Parathyroid adenoma (tissue), 2 donors: ENCODE results near the gene SLC24A3.

Experiments
- H2AFZ ChIP-seq: fragments of 300-600 bp; sonication (generic); one replicate; pipeline ENCODE4 v1.7.0; 2017; ENCODE audit warnings: antibody characterized with exemption, mild to moderate bottlenecking
- H3K27ac ChIP-seq: fragments of 300-600 bp; sonication (generic); one replicate; pipeline ENCODE4 v1.7.0; 2017
- H3K27me3 ChIP-seq: fragments of 300-600 bp; sonication (generic); one replicate; pipeline ENCODE4 v1.7.0; 2017; ENCODE audit warnings: low read length; ENCODE audit not compliant: control insufficient read depth, insufficient read depth
- H3K36me3 ChIP-seq: fragments of 300-600 bp; sonication (generic); one replicate; pipeline ENCODE4 v1.7.0; 2017; ENCODE audit warnings: low read length; ENCODE audit not compliant: control insufficient read depth, insufficient read depth
- H3K4me1 ChIP-seq: fragments of 300-600 bp; sonication (generic); one replicate; pipeline ENCODE4 v1.7.0; 2017; ENCODE audit warnings: control low read depth
- H3K4me2 ChIP-seq: fragments of 300-600 bp; sonication (generic); one replicate; pipeline ENCODE4 v1.7.0; 2017; ENCODE audit warnings: low read length
- H3K4me3 ChIP-seq: fragments of 300-600 bp; sonication (generic); one replicate; pipeline ENCODE4 v1.7.0; 2017; ENCODE audit warnings: low read depth, low read length
- H3K79me2 ChIP-seq: fragments of 300-600 bp; sonication (generic); one replicate; pipeline ENCODE4 v1.7.0; 2017; ENCODE audit warnings: control low read depth
- H3K9ac ChIP-seq: fragments of 300-600 bp; sonication (generic); one replicate; pipeline ENCODE4 v1.7.0; 2017; ENCODE audit warnings: mild to moderate bottlenecking
- H3K9me3 ChIP-seq: fragments of 300-600 bp; sonication (generic); one replicate; pipeline ENCODE4 v1.7.0; 2017; ENCODE audit warnings: low read length; ENCODE audit not compliant: control insufficient read depth
- TF ChIP-seq, protein P1 (sequence below): fragments of 300-600 bp; sonication (generic); IDR thresholded peaks from one replicate; pipeline ENCODE4 v1.7.0; 2017; ENCODE audit warnings: antibody characterized with exemption, mild to moderate bottlenecking
- donor health status: primary hyperparathyroidism.

The SLC24A3 gene

GRCh38 chr20:19456595-19457395, 244.4 kb downstream of the SLC24A3 start:
- Histone ChIP-seq H3K4me2 (no peak overlapping the region), H3K27me3 (no peaks in the 10 kb centered on the region), H3K27ac (no peak overlapping the region), H2AFZ (no peak overlapping the region), H3K36me3 (no peaks in the 10 kb centered on the region), H3K79me2 (no peaks in the 10 kb centered on the region), H3K9ac (no peak overlapping the region), H3K9me3 (no peaks in the 10 kb centered on the region), H3K4me1 (peaks cover 5% of the 10 kb centered on the region), H3K4me3 (no peak overlapping the region)
- TF ChIP-seq, protein P1, sequence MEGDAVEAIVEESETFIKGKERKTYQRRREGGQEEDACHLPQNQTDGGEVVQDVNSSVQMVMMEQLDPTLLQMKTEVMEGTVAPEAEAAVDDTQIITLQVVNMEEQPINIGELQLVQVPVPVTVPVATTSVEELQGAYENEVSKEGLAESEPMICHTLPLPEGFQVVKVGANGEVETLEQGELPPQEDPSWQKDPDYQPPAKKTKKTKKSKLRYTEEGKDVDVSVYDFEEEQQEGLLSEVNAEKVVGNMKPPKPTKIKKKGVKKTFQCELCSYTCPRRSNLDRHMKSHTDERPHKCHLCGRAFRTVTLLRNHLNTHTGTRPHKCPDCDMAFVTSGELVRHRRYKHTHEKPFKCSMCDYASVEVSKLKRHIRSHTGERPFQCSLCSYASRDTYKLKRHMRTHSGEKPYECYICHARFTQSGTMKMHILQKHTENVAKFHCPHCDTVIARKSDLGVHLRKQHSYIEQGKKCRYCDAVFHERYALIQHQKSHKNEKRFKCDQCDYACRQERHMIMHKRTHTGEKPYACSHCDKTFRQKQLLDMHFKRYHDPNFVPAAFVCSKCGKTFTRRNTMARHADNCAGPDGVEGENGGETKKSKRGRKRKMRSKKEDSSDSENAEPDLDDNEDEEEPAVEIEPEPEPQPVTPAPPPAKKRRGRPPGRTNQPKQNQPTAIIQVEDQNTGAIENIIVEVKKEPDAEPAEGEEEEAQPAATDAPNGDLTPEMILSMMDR = no peak

DNA sequence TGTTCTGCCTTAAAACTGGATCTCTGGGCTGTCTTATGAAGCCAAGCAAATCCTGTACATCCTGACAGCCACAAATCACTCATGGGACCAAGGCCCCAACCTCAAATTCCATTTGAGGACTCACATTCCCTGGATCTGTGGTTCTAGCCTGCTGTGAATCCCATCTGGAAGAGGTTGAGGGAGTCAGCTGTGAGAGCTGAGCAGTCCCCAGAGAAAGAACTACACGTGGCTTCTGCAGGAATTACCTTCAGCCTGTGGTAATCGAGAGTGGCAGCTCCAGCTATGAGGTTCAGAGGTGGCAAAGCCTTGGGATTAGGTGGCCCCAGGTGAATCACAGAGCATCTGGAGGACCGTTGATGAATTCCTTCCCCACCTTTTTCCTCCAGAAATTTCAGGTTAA, 245.2 kb downstream of the SLC24A3 start:
- Histone ChIP-seq H2AFZ (no peak overlapping the region), H3K27ac (no peak overlapping the region), H3K4me2 (no peak overlapping the region), H3K36me3 (no peaks in the 10 kb centered on the region), H3K9me3 (no peaks in the 10 kb centered on the region), H3K27me3 (no peaks in the 10 kb centered on the region), H3K79me2 (no peaks in the 10 kb centered on the region), H3K4me3 (no peak overlapping the region), H3K9ac (no peak overlapping the region), H3K4me1 (peaks cover 5% of the 10 kb centered on the region)
- TF ChIP-seq, protein P1 = no peak

DNA sequence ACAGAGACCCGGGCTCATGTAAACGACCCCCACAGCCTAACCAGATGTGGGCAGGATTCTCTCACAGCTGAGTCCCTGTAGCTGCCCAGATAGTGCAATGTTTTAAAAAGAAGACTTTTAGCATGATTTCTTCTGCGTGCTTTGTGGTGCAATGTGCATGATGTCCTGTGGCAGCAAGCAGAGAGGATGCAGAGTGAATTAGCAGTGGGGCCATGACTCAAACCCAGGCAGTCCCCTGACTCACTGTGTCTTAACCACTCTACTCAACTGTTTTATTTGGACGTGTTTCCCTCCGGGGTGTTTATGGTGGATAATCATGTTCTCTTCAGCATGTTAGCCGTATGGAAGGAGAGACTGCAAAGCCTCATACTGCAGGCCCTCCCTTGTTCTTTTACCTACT, 247.9 kb downstream of the SLC24A3 start:
- Histone ChIP-seq H3K79me2 (no peaks in the 10 kb centered on the region), H3K4me3 (no peak overlapping the region), H3K4me2 (no peak overlapping the region), H3K27ac (no peak overlapping the region), H3K36me3 (no peaks in the 10 kb centered on the region), H3K9ac (no peak overlapping the region), H3K27me3 (no peaks in the 10 kb centered on the region), H3K4me1 (peaks cover 4% of the 10 kb centered on the region), H2AFZ (no peak overlapping the region), H3K9me3 (no peaks in the 10 kb centered on the region)
- TF ChIP-seq, protein P1 = no peak

DNA sequence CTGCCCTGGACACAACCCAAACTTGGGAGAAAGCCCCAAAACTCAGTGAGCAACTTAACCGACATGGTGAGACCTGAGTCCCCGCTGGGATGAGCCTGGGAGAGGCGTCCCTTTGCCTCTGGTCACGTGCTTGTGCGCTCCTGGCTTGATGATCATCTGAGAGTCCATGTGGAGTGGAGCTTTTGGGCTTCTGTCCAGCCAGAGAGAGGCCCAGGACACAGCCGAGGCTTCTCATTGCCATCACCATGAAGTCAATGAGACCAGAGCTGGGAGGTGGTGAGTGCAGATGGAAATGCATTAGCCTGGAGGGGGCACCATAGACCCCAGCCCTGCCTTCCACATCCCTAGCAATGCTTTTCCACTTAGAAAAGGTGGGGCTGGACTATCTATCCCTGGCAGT, 250.0 kb downstream of the SLC24A3 start:
- Histone ChIP-seq H3K79me2 (no peaks in the 10 kb centered on the region), H3K9ac (no peak overlapping the region), H3K4me2 (no peak overlapping the region), H3K4me1 (peaks cover 4% of the 10 kb centered on the region), H3K36me3 (no peaks in the 10 kb centered on the region), H3K4me3 (no peak overlapping the region), H3K27me3 (no peaks in the 10 kb centered on the region), H3K9me3 (no peaks in the 10 kb centered on the region), H2AFZ (no peak overlapping the region), H3K27ac (no peak overlapping the region)
- TF ChIP-seq, protein P1 = no peak

GRCh38 chr20:19463597-19463996, 251.2 kb downstream of the SLC24A3 start:
- Histone ChIP-seq H3K4me3 (no peak overlapping the region), H3K9me3 (no peaks in the 10 kb centered on the region), H3K27me3 (no peaks in the 10 kb centered on the region), H3K4me2 (no peak overlapping the region), H3K4me1 (peaks cover 4% of the 10 kb centered on the region), H3K79me2 (no peaks in the 10 kb centered on the region), H3K36me3 (no peaks in the 10 kb centered on the region), H3K27ac (no peak overlapping the region), H3K9ac (no peak overlapping the region), H2AFZ (no peak overlapping the region)
- TF ChIP-seq, protein P1 = no peak
